GM18499 (cell line): ENCODE data around the gene TAF11.
"Not testable (repeated sequence)": the region's sequence is repeated elsewhere in the genome, so short reads cannot be mapped to it uniquely, and the experiment has no call there.

Experiments used
- ATAC-seq: cut with Tn5 transposase; IDR thresholded peaks from one replicate; pipeline ENCODE4 v1.9.1; 2021; ENCODE audit warnings: moderate number of reproducible peaks; ENCODE audit not compliant: insufficient read depth, unreplicated experiment

Gene TAF11

GRCh38 chr6:34887753-34888513, at the start of gene TAF11:
TSS of gene TAF11 (minus strand) at chr6:34888042. CDS start at chr6:34887957, 85 bp downstream.
- ATAC-seq = peak; percentile 67

GRCh38 chr6:34934516-34934915, 46.7 kb upstream of the TAF11 start:
- ATAC-seq = no peak

GRCh38 chr6:34932202-34932601, 44.4 kb upstream of the TAF11 start:
- ATAC-seq = not testable (repeated sequence)

GRCh38 chr6:34930221-34930620, 42.4 kb upstream of the TAF11 start:
- no peak for ATAC-seq

- ATAC-seq = no peak
Observed at GRCh38 chr6:34929241-34929978, 41.6 kb upstream of the TAF11 start.

GRCh38 chr6:34928695-34929094, 40.9 kb upstream of the TAF11 start:
- no peak for ATAC-seq

- no peak for ATAC-seq
Observed at GRCh38 chr6:34928220-34928619, 40.4 kb upstream of the TAF11 start.

GRCh38 chr6:34926655-34927054, 38.8 kb upstream of the TAF11 start:
- ATAC-seq = no peak

GRCh38 chr6:34924831-34925625, 37.2 kb upstream of the TAF11 start:
- no peak for ATAC-seq

- ATAC-seq = no peak
Observed at GRCh38 chr6:34922177-34922663, 34.4 kb upstream of the TAF11 start.

GRCh38 chr6:34920097-34920496, 32.3 kb upstream of the TAF11 start:
- ATAC-seq = no peak

GRCh38 chr6:34919651-34920050, 31.8 kb upstream of the TAF11 start:
- no peak for ATAC-seq

GRCh38 chr6:34917626-34918285, 29.9 kb upstream of the TAF11 start:
- ATAC-seq = no peak

GRCh38 chr6:34916348-34916967, 28.6 kb upstream of the TAF11 start:
- ATAC-seq = no peak

- no peak for ATAC-seq
Observed at GRCh38 chr6:34914358-34914757, 26.5 kb upstream of the TAF11 start.

GRCh38 chr6:34912715-34913464, 25.0 kb upstream of the TAF11 start:
- ATAC-seq = peak; percentile 82

GRCh38 chr6:34911822-34912221, 24.0 kb upstream of the TAF11 start:
- ATAC-seq = no peak

GRCh38 chr6:34909320-34909883, 21.6 kb upstream of the TAF11 start:
- no peak for ATAC-seq

GRCh38 chr6:34908194-34908593, 20.4 kb upstream of the TAF11 start:
- no peak for ATAC-seq
